H1 (cell line): ENCODE results near the gene CRTC3. TPM values are rescaled to one million over a fixed set of nuclear protein-coding genes. Genes with fewer than 3 reads are reported as not detected.
"Not testable (repeated sequence)": the region's sequence is repeated elsewhere in the genome, so short reads cannot be mapped to it uniquely, and the experiment has no call there.

Experiments used
- CTCF ChIA-PET: fragments of 300-600 bp; sonication (Branson Sonifier 250); formaldehyde crosslinking; loops from one replicate; lab custom pipeline; 2021; ENCODE audit not compliant: partially characterized antibody; lab: Charles Lee
- POLR2A ChIA-PET: fragments of 300-600 bp; sonication (Branson Sonifier 250); formaldehyde crosslinking; loops from one replicate; lab custom pipeline; 2021; ENCODE audit warnings: inconsistent platforms; ENCODE audit not compliant: partially characterized antibody; lab: Charles Lee
- DNase-seq, 2 experiments: peaks; one replicate each; pipeline versions ENCODE4 v3.0.0 to v3.0.0-alpha.2; 2010 to 2022; ENCODE audit warnings: low spot score in 2 of 2, low read depth in 1 of 2, mixed read lengths in 1 of 2
- FAIRE-seq: peaks from 2 replicates; lab custom pipeline; 2011; peaks lifted over from hg19 to GRCh38; lab: Jason Lieb, UNC
- H2AFZ ChIP-seq: 2 replicates; pipeline ENCODE4 v1.8.1; 2012; ENCODE audit warnings: low read length, inconsistent platforms
- H2AK5ac ChIP-seq: 2 replicates; pipeline ENCODE4 v1.6.1; 2013; ENCODE audit warnings: low read depth, low read length
- H2BK120ac ChIP-seq: replicated peaks from 2 replicates; pipeline ENCODE3; 2013; ENCODE audit warnings: low read depth, low read length, inconsistent platforms
- H2BK12ac ChIP-seq: 2 replicates; pipeline ENCODE4 v1.6.1; 2013; ENCODE audit warnings: low read depth, low read length
- H2BK15ac ChIP-seq: 2 replicates; pipeline ENCODE4 v1.6.1; 2013; ENCODE audit warnings: low read length
- H2BK20ac ChIP-seq: 2 replicates; pipeline ENCODE4 v1.6.1; 2013; ENCODE audit warnings: low read length
- H2BK5ac ChIP-seq: 2 replicates; pipeline ENCODE4 v1.6.1; 2013; ENCODE audit warnings: low read depth, low read length
- H3K14ac ChIP-seq: 2 replicates; pipeline ENCODE4 v1.6.1; 2013; ENCODE audit warnings: inconsistent platforms; ENCODE audit not compliant: insufficient read length
- H3K18ac ChIP-seq: 2 replicates; pipeline ENCODE4 v1.6.1; 2013; ENCODE audit warnings: low read length; ENCODE audit errors: extremely low read depth
- H3K23ac ChIP-seq: 2 replicates; pipeline ENCODE4 v1.6.1; 2013; ENCODE audit warnings: inconsistent platforms; ENCODE audit not compliant: insufficient read length
- H3K23me2 ChIP-seq: 2 replicates; pipeline ENCODE4 v1.6.1; 2013; ENCODE audit warnings: low read depth, low read length
- H3K27ac ChIP-seq: 2 replicates; pipeline ENCODE4 v1.6.1; 2011; ENCODE audit warnings: low read depth, low read length, inconsistent platforms
- H3K27me3 ChIP-seq, 4 experiments: replicated peaks in 1 of 4; 1 replicate in 1 of 4; 2 replicates in 3 of 4; pipeline versions ENCODE4 v1.6.1 to v1.8.1; 2011 to 2013; ENCODE audit warnings: low read length in 3 of 4, mild to moderate bottlenecking in 3 of 4, inconsistent platforms in 2 of 4, mixed read lengths in 2 of 4, moderate library complexity in 1 of 4; ENCODE audit not compliant: control insufficient read depth in 3 of 4, insufficient read depth in 3 of 4; ENCODE audit errors: extremely low read depth in 1 of 4
- H3K36me3 ChIP-seq, 4 experiments: 2 replicates each; pipeline versions ENCODE4 v1.6.1 to v1.8.1; 2011 to 2013; ENCODE audit warnings: mild to moderate bottlenecking in 4 of 4, low read length in 3 of 4, moderate library complexity in 2 of 4, control low read depth in 1 of 4, inconsistent platforms in 1 of 4; ENCODE audit not compliant: insufficient read depth in 4 of 4, control insufficient read depth in 2 of 4
- H3K4ac ChIP-seq: replicated peaks from 2 replicates; pipeline ENCODE3; 2013; ENCODE audit warnings: low read length, low read depth, mixed read lengths, inconsistent platforms; ENCODE audit not compliant: insufficient read length
- H3K4me1 ChIP-seq, 4 experiments: replicated peaks in 1 of 4; 1 replicate in 1 of 4; 2 replicates in 3 of 4; pipeline versions ENCODE4 v1.6.1 to v1.8.1; 2011 to 2013; ENCODE audit warnings: low read length in 3 of 4, inconsistent platforms in 2 of 4, mixed read lengths in 1 of 4; ENCODE audit not compliant: insufficient read depth in 4 of 4, control insufficient read depth in 3 of 4
- H3K4me2 ChIP-seq, 2 experiments: 2 replicates each; pipeline versions ENCODE4 v1.6.1 to v1.8.1; 2011 to 2013; ENCODE audit warnings: low read depth in 2 of 2, low read length in 2 of 2, control low read depth in 1 of 2, inconsistent platforms in 1 of 2, mild to moderate bottlenecking in 1 of 2; ENCODE audit not compliant: insufficient read depth in 1 of 2
- H3K4me3 ChIP-seq, 4 experiments: fragments of 200-600, 300-600 bp in 1 of 4; sonication (generic), shearing (Covaris generic), sonication (Bioruptor Twin) in 1 of 4; 2 replicates each; pipeline versions ENCODE4 v1.5.1 to v1.8.1; 2011 to 2016; ENCODE audit warnings: low read length in 4 of 4, low read depth in 3 of 4, control low read depth in 2 of 4, inconsistent platforms in 2 of 4, mild to moderate bottlenecking in 2 of 4, mixed read lengths in 1 of 4, moderate library complexity in 1 of 4; ENCODE audit not compliant: insufficient read depth in 2 of 4; ENCODE audit errors: extremely low read depth in 1 of 4
- H3K56ac ChIP-seq: replicated peaks from 2 replicates; pipeline ENCODE3; 2013; ENCODE audit warnings: low read depth, mild to moderate bottlenecking, mixed read lengths, low read length, inconsistent platforms; ENCODE audit not compliant: insufficient read length
- H3K79me1 ChIP-seq: 2 replicates; pipeline ENCODE4 v1.6.1; 2013; ENCODE audit warnings: low read depth, low read length, control low read depth
- H3K79me2 ChIP-seq, 2 experiments: 2 replicates each; pipeline versions ENCODE4 v1.6.1 to v1.8.1; 2012 to 2013; ENCODE audit warnings: low read length in 2 of 2, mild to moderate bottlenecking in 2 of 2, inconsistent platforms in 1 of 2; ENCODE audit not compliant: insufficient read depth in 2 of 2, control insufficient read depth in 1 of 2
- H3K9ac ChIP-seq, 4 experiments: replicated peaks in 1 of 4; 1 replicate in 1 of 4; 2 replicates in 3 of 4; pipeline versions ENCODE4 v1.6.1 to v1.8.1; 2011 to 2013; ENCODE audit warnings: low read depth in 3 of 4, low read length in 3 of 4, control low read depth in 2 of 4, mild to moderate bottlenecking in 2 of 4, moderate library complexity in 2 of 4, inconsistent platforms in 1 of 4; ENCODE audit errors: extremely low read depth in 1 of 4
- H3K9me3 ChIP-seq, 2 experiments: 2 replicates each; pipeline versions ENCODE4 v1.6.1 to v1.8.1; 2012 to 2013; ENCODE audit warnings: mild to moderate bottlenecking in 2 of 2, moderate library complexity in 2 of 2, control low read depth in 1 of 2, inconsistent platforms in 1 of 2, low read depth in 1 of 2, low read length in 1 of 2, mixed read lengths in 1 of 2; ENCODE audit not compliant: insufficient read depth in 2 of 2
- H4K20me1 ChIP-seq, 2 experiments: replicated peaks in 1 of 2; 2 replicates each; pipeline versions ENCODE3 to v1.8.1; 2011 to 2013; ENCODE audit warnings: inconsistent platforms in 2 of 2, low read length in 2 of 2, mild to moderate bottlenecking in 1 of 2; ENCODE audit not compliant: insufficient read depth in 2 of 2, control insufficient read depth in 1 of 2
- H4K5ac ChIP-seq: 2 replicates; pipeline ENCODE4 v1.6.1; 2013; ENCODE audit warnings: low read length, low read depth, mixed read lengths, inconsistent platforms; ENCODE audit not compliant: insufficient read length
- H4K8ac ChIP-seq: 2 replicates; pipeline ENCODE4 v1.8.0; 2013; ENCODE audit warnings: mild to moderate bottlenecking, moderate library complexity, low read length, inconsistent platforms; ENCODE audit not compliant: insufficient read depth; ENCODE audit errors: extremely low read depth
- H4K91ac ChIP-seq: replicated peaks from 2 replicates; pipeline ENCODE3; 2013; ENCODE audit warnings: low read length, mixed read lengths, inconsistent platforms; ENCODE audit not compliant: insufficient read length
- WGBS, 2 experiments: shearing (Covaris generic) in 1 of 2; methylation state at CpG; one replicate each; pipeline versions ENCODE4 v1.1.6 to v1.1.7; 2013 to 2015; ENCODE audit warnings: low lambda C conversion rate in 2 of 2, mixed read lengths in 2 of 2, inconsistent platforms in 1 of 2, low coverage in 1 of 2, missing lambda C conversion rate in 1 of 2; ENCODE audit not compliant: insufficient replicate concordance in 2 of 2, insufficient coverage in 1 of 2, insufficient read length in 1 of 2; ENCODE audit errors: extremely low coverage in 1 of 2, missing lambda C conversion rate in 1 of 2; 5-methylcytosine and 5-hydroxymethylcytosine counted together
- polyA plus RNA-seq, 7 experiments: library from polyadenylated mRNA; depleted of rRNA in 3 of 7; stranded (reverse) in 5 of 7; unstranded in 2 of 7; fragments of >200 nt in 5 of 7; fragments of 200-250 nt in 2 of 7; gene quantifications; 1 replicate in 5 of 7; 2 replicates in 1 of 7; 4 replicates in 1 of 7; pipeline versions ENCODE4 v1.2.1 to v1.2.3, GENCODE V29; 2011 to 2013; ENCODE audit warnings: missing spikeins in 2 of 7, mixed read lengths in 2 of 7
- total RNA-seq: library from RNA; stranded (reverse); fragmentation: NEBNext Ultra II Directional; extraction: Animal tissue kit (Norgen Biotek cat#: 25700); gene quantifications from 2 replicates; pipeline ENCODE4 v1.2.1, GENCODE V29; 2021

Gene CRTC3
- total and polyA plus RNA-seq, 2 of the 8 experiments (the other 6 are each of a cell fraction or from before 2014, with no cell fraction given): 5.0 to 5.3 TPM

DNA sequence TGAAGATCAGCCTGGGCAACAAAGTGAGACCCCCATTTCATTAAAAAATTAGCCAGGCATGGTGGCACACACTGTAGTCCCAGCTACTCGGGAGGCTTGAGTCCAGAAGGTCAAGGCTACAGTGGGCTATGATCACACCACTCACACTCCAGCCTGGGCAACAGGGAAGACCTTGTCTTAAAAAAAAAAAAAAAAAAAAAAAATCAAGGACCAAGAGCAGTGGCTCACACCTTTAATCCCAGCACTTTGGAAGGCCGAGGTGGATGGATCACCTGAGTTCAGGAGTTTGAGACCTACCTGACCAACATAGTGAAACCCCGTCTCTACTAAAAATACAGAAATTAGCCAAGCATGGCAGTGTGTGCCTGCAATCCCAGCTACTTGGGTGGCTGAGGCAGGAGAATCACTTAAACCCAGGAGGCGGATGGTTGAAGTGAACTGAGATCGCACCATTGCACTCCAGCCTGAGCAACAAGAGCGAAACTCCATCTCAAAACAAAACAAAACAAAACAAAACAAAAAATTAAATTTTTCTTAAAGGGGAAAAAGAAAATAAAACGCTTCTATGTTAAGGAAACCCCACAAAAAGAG lies 138.1 kb downstream of the CRTC3 start:
- CTCF ChIA-PET: interaction anchor here (0.6 to 0.7 kb wide), 2 partner anchors 139 to 1074 kb away, joined by 3 to 4 read pairs; no protein-coding TSS in a partner anchor
- not testable (repeated sequence) for H3K9me3 ChIP-seq

GRCh38 chr15:90670631-90671030 lies 140.9 kb downstream of the CRTC3 start:
- not testable (repeated sequence) for H4K8ac ChIP-seq, H3K27me3 ChIP-seq, H3K9ac ChIP-seq, H3K14ac ChIP-seq, H4K5ac ChIP-seq, H3K4me1 ChIP-seq, H4K20me1 ChIP-seq, H3K27ac ChIP-seq, H4K91ac ChIP-seq, H2BK5ac ChIP-seq, H3K23ac ChIP-seq, H2BK15ac ChIP-seq, DNase-seq, H2AFZ ChIP-seq, H3K4me3 ChIP-seq, H3K23me2 ChIP-seq, H2BK12ac ChIP-seq, H3K36me3 ChIP-seq, H3K79me2 ChIP-seq, H3K4ac ChIP-seq, H2BK120ac ChIP-seq, H3K79me1 ChIP-seq, H2AK5ac ChIP-seq, H3K18ac ChIP-seq, FAIRE-seq, H3K56ac ChIP-seq, H3K4me2 ChIP-seq, H3K9me3 ChIP-seq
- H2BK20ac ChIP-seq: peak overlapping the region; percentile 72; the same call in 1 of the 2 replicates
- POLR2A ChIA-PET: interaction anchor here (0.6 to 1.1 kb wide), 2 partner anchors 8 to 229 kb away, joined by 3 read pairs; no protein-coding TSS in a partner anchor
- whole genome bisulfite sequencing, 2 experiments: 96% methylated on average over 8 of the region's 8 CpGs; no CpG with 5 or more reads in 1 of the 2 experiments
- CTCF ChIA-PET: interaction anchor here (0.7 to 1.0 kb wide), 5 partner anchors 22 to 377 kb away, joined by 3 to 4 read pairs (median 3); no protein-coding TSS in a partner anchor

More for the DNA sequence above, 138.1 kb downstream of the CRTC3 start:
- POLR2A ChIA-PET, H4K5ac ChIP-seq, H3K4me3 ChIP-seq, H2BK12ac ChIP-seq, H4K91ac ChIP-seq, H3K27me3 ChIP-seq, H3K56ac ChIP-seq, H3K36me3 ChIP-seq, H2AFZ ChIP-seq, H3K9ac ChIP-seq, H3K23ac ChIP-seq, H3K79me1 ChIP-seq, H2BK15ac ChIP-seq, H3K79me2 ChIP-seq, DNase-seq, H2AK5ac ChIP-seq, H3K4me1 ChIP-seq, H3K27ac ChIP-seq, H2BK20ac ChIP-seq, H3K23me2 ChIP-seq, H3K4ac ChIP-seq, H2BK5ac ChIP-seq, H4K20me1 ChIP-seq, H4K8ac ChIP-seq, H2BK120ac ChIP-seq, H3K18ac ChIP-seq, H3K4me2 ChIP-seq, H3K14ac ChIP-seq, FAIRE-seq: not testable (repeated sequence)
- WGBS, 2 experiments: 94% methylated on average over 6 of the region's 7 CpGs; no CpG with 5 or more reads in 1 of the 2 experiments
